HepG2 (cell line): Measurements from ENCODE around the gene SOWAHA. TPM values are rescaled to one million over a fixed set of nuclear protein-coding genes. Genes with fewer than 3 reads are reported as not detected.

Source experiments
- ATF7-NPFF ChIP-seq: sonication (generic); formaldehyde crosslinking; IDR thresholded peaks from 2 replicates; pipeline ENCODE4 v1.8.1; 2023; ENCODE audit warnings: mild to moderate bottlenecking, low read depth, missing genetic modification reagents, moderate library complexity
- CBFB ChIP-seq: sonication (generic); formaldehyde crosslinking; IDR thresholded peaks from 2 replicates; pipeline ENCODE4 v1.4.0; 2020; ENCODE audit warnings: missing genetic modification reagents
- EP300 ChIP-seq, 3 experiments: sonication (generic) in 1 of 3; formaldehyde crosslinking in 1 of 3; IDR thresholded peaks; 2 replicates each; pipeline versions ENCODE4 v1.5.1 to v1.6.1; 2011 to 2020; ENCODE audit warnings: low read depth in 2 of 3, low read length in 2 of 3, borderline replicate concordance in 1 of 3, improper control_type of control experiment in 1 of 3, mild to moderate bottlenecking in 1 of 3, missing genetic modification reagents in 1 of 3, moderate library complexity in 1 of 3
- HIC2 ChIP-seq: sonication (generic); formaldehyde crosslinking; IDR thresholded peaks from 2 replicates; pipeline ENCODE4 v1.9.0; 2022; ENCODE audit warnings: low read depth, missing genetic modification reagents
- KAT2B ChIP-seq: fragments of 150-350 bp; IDR thresholded peaks from 2 replicates; pipeline ENCODE4 v1.6.1; 2014; ENCODE audit warnings: low read depth, low read length, borderline replicate concordance
- MXD1 ChIP-seq: sonication (generic); formaldehyde crosslinking; IDR thresholded peaks from 2 replicates; pipeline ENCODE4 v1.4.0; 2020; ENCODE audit warnings: mild to moderate bottlenecking, missing genetic modification reagents
- PAF1 ChIP-seq: IDR thresholded peaks from 2 replicates; pipeline ENCODE4 v1.6.1; 2016; ENCODE audit warnings: missing genetic modification reagents, missing compliant biosample characterization
- PBX3 ChIP-seq: sonication (generic); formaldehyde crosslinking; IDR thresholded peaks from 2 replicates; pipeline ENCODE4 v1.8.1; 2023; ENCODE audit warnings: missing genetic modification reagents, inconsistent platforms, borderline replicate concordance
- SIX1 ChIP-seq: sonication (generic); formaldehyde crosslinking; IDR thresholded peaks from 2 replicates; pipeline ENCODE4 v1.4.0; 2020; ENCODE audit warnings: missing genetic modification reagents, borderline replicate concordance
- TCF7L2 ChIP-seq: IDR thresholded peaks from 2 replicates; pipeline ENCODE4 v1.6.1; 2011; ENCODE audit warnings: mild to moderate bottlenecking, low read depth, low read length, moderate library complexity
- THYN1 ChIP-seq: sonication (generic); formaldehyde crosslinking; IDR thresholded peaks from 2 replicates; pipeline ENCODE4 v1.8.1; 2023; ENCODE audit warnings: low read depth, mild to moderate bottlenecking, moderate library complexity, missing genetic modification reagents, borderline replicate concordance
- ZBTB10 ChIP-seq: sonication (generic); formaldehyde crosslinking; IDR thresholded peaks from 2 replicates; pipeline ENCODE4 v1.4.0; 2020; ENCODE audit warnings: missing genetic modification reagents, borderline replicate concordance
- ZBTB38 ChIP-seq: sonication (generic); formaldehyde crosslinking; IDR thresholded peaks from 2 replicates; pipeline ENCODE4 v1.5.1; 2020; ENCODE audit warnings: mild to moderate bottlenecking, missing genetic modification reagents
- ZFP1 ChIP-seq: IDR thresholded peaks from 2 replicates; pipeline ENCODE4 v1.6.1; 2016
- ZFYVE20 ChIP-seq: sonication (generic); formaldehyde crosslinking; IDR thresholded peaks from 2 replicates; pipeline ENCODE4 v1.8.0; 2023; ENCODE audit warnings: low read depth, mild to moderate bottlenecking, moderate library complexity, missing genetic modification reagents, borderline replicate concordance
- ZNF138 ChIP-seq: sonication (generic); formaldehyde crosslinking; IDR thresholded peaks from 2 replicates; pipeline ENCODE4 v1.5.0; 2020; ENCODE audit warnings: mild to moderate bottlenecking, low read depth, missing genetic modification reagents
- ZNF282 ChIP-seq: fragments of 450-650 bp; IDR thresholded peaks from 2 replicates; pipeline ENCODE4 v1.6.1; 2018; ENCODE audit not compliant: partially characterized antibody
- ZNF441 ChIP-seq: sonication (generic); formaldehyde crosslinking; IDR thresholded peaks from 2 replicates; pipeline ENCODE4 v1.7.0; 2021; ENCODE audit warnings: missing genetic modification reagents, borderline replicate concordance
- ZNF574 ChIP-seq: sonication (generic); formaldehyde crosslinking; IDR thresholded peaks from 2 replicates; pipeline ENCODE4 v1.4.0; 2020; ENCODE audit warnings: missing genetic modification reagents
- polyA plus RNA-seq, 8 experiments: library from polyadenylated mRNA; depleted of rRNA in 3 of 8; stranded (reverse) in 7 of 8; unstranded in 1 of 8; fragments of >200 nt; fragmentation: Illumina TruSeq in 4 of 8; extraction: Trizol in 4 of 8; gene quantifications; 2 replicates each; pipeline versions ENCODE4 v1.2.1 to v1.2.3, GENCODE V29; 2011 to 2016; ENCODE audit warnings: low read depth in 4 of 8, missing spikeins in 1 of 8, mixed read lengths in 1 of 8; ENCODE audit not compliant: insufficient read depth in 1 of 8
- total RNA-seq, 5 experiments: library from RNA; depleted of rRNA; stranded (reverse); fragments of >200 nt; fragmentation: Illumina TruSeq; extraction: Trizol; gene quantifications; 2 replicates each; pipeline ENCODE4 v1.2.3, GENCODE V29; 2016; ENCODE audit warnings: low read depth in 1 of 5

The SOWAHA gene
- total and polyA plus RNA-seq, 2 of the 13 experiments (the other 11 are each of a cell fraction or from before 2014, with no cell fraction given): 0.95 to 1.9 TPM

GRCh38 chr5:132807163-132807838 lies 5.8 kb upstream of the SOWAHA start (continued):
- TF ChIP-seq ZBTB10 (no peak), ZFYVE20 (CRISPR knock-in tag) (no peak), ZFP1 (CRISPR knock-in tag) (no peak; the same call in 1 of the 2 replicates), MXD1 (CRISPR knock-in tag) (no peak), KAT2B (no peak), ZNF574 (CRISPR knock-in tag) (peak; percentile 66), THYN1 (no peak), ZNF282 (no peak), ZNF441 (0 out of 2 replicates have a peak, but pooled peaks have one; percentile 33), CBFB (CRISPR knock-in tag) (peak; percentile 98), ZBTB38 (CRISPR knock-in tag) (peak; percentile 91), EP300 (IDR thresholded peaks at IDR 0.05; ENCODE audit: low read depth in 2 of 2, low read length in 2 of 2) (peak; percentile 81 to 93), EP300 (CRISPR knock-in tag; IDR thresholded peaks at IDR 0.05; ENCODE audit: borderline replicate concordance) (peak; percentile 82), PAF1 (CRISPR knock-in tag) (no peak), ATF7-NPFF (peak; percentile 53; the same call in 1 of the 2 replicates), TCF7L2 (no peak), HIC2 (CRISPR knock-in tag) (peak; percentile 42; the same call in 1 of the 2 replicates), PBX3 (CRISPR knock-in tag) (no peak), ZNF138 (CRISPR knock-in tag) (no peak), SIX1 (CRISPR knock-in tag) (peak; percentile 36; the same call in 1 of the 2 replicates)
